K562 (cell line): ENCODE data around the gene WDR91. TPM values are rescaled to one million over a fixed set of nuclear protein-coding genes. Genes with fewer than 3 reads are reported as not detected.

Source experiments
- ATF3 ChIP-seq, 2 experiments: fragments of 450-650 bp in 1 of 2; sonication (generic) in 1 of 2; formaldehyde crosslinking in 1 of 2; IDR thresholded peaks in 1 of 2; conservative IDR thresholded peaks in 1 of 2; 2 replicates each; pipeline versions ENCODE4 v1.6.1 to v1.8.1; 2016 to 2023; ENCODE audit warnings: mild to moderate bottlenecking in 2 of 2, moderate library complexity in 2 of 2, inconsistent platforms in 1 of 2, missing genetic modification reagents in 1 of 2
- ATF4 ChIP-seq: fragments of 450-650 bp; formaldehyde crosslinking; IDR thresholded peaks from 2 replicates; pipeline ENCODE4 v1.4.0; 2022; ENCODE audit warnings: mild to moderate bottlenecking, moderate library complexity
- CBX1 ChIP-seq: sonication (generic); IDR thresholded peaks from 2 replicates; pipeline ENCODE4 v1.6.1; 2016; ENCODE audit warnings: antibody characterized with exemption, low read depth, mild to moderate bottlenecking
- CEBPG ChIP-seq, 3 experiments: fragments of 200-800 bp in 1 of 3; sonication (Bioruptor generic) in 1 of 3; sonication (generic) in 1 of 3; formaldehyde crosslinking in 1 of 3; IDR thresholded peaks in 2 of 3; conservative IDR thresholded peaks in 1 of 3; 2 replicates each; pipeline versions ENCODE4 v1.6.1 to v1.8.0; 2016 to 2022; ENCODE audit warnings: missing compliant biosample characterization in 2 of 3, missing genetic modification characterization in 2 of 3, mild to moderate bottlenecking in 1 of 3, missing genetic modification reagents in 1 of 3
- E2F5 ChIP-seq: sonication (generic); formaldehyde crosslinking; IDR thresholded peaks from 2 replicates; pipeline ENCODE4 v1.8.0; 2022; ENCODE audit warnings: mild to moderate bottlenecking, missing genetic modification reagents
- HBP1 ChIP-seq: fragments of 450-650 bp; formaldehyde crosslinking; IDR thresholded peaks from 2 replicates; pipeline ENCODE4 v1.4.0; 2022; ENCODE audit warnings: missing genetic modification characterization
- HOXB6 ChIP-seq: fragments of 250-450 bp; sonication (Bioruptor Pico); IDR thresholded peaks from 2 replicates; pipeline ENCODE4 v1.5.1; 2022; ENCODE audit warnings: mild to moderate bottlenecking, borderline replicate concordance
- KDM1A ChIP-seq, 2 experiments: fragments of 450-650 bp; IDR thresholded peaks; 2 replicates each; pipeline ENCODE4 v1.6.1; 2016; ENCODE audit warnings: mild to moderate bottlenecking in 2 of 2
- MTF1 ChIP-seq: fragments of 250-450 bp; sonication (Bioruptor Pico); IDR thresholded peaks from 2 replicates; pipeline ENCODE4 v1.9.0; 2021; ENCODE audit warnings: moderate library complexity, mild to moderate bottlenecking, inconsistent platforms, borderline replicate concordance
- PHB2 ChIP-seq: fragments of 450-650 bp; IDR thresholded peaks from 2 replicates; pipeline ENCODE4 v1.6.1; 2017; ENCODE audit warnings: low read depth
- RFX5 ChIP-seq: IDR thresholded peaks from 2 replicates; pipeline ENCODE4 v1.6.1; 2011; ENCODE audit warnings: low read depth, mild to moderate bottlenecking, improper control_type of control experiment, low read length
- SFPQ ChIP-seq: fragments of 200-400 bp; formaldehyde crosslinking; IDR thresholded peaks from 2 replicates; pipeline ENCODE4 v1.6.1; 2017; ENCODE audit warnings: mild to moderate bottlenecking, low read depth, low read length, moderate library complexity
- SMARCA5 ChIP-seq: fragments of 450-650 bp; IDR thresholded peaks from 2 replicates; pipeline ENCODE4 v1.6.1; 2016
- ZBTB17 ChIP-seq: fragments of 450-650 bp; formaldehyde crosslinking; IDR thresholded peaks from 2 replicates; pipeline ENCODE4 v1.4.0; 2020; ENCODE audit warnings: mild to moderate bottlenecking
- ZNF174 ChIP-seq: fragments of 250-450 bp; sonication (Bioruptor Pico); IDR thresholded peaks from 2 replicates; pipeline ENCODE4 v1.4.0; 2020; ENCODE audit warnings: mild to moderate bottlenecking
- ZNF232 ChIP-seq: sonication (generic); formaldehyde crosslinking; IDR thresholded peaks from 2 replicates; pipeline ENCODE4 v1.8.0; 2022; ENCODE audit warnings: mild to moderate bottlenecking, missing genetic modification reagents
- ZNF589 ChIP-seq: fragments of 200-800 bp; sonication (Bioruptor generic); IDR thresholded peaks from 2 replicates; pipeline ENCODE4 v1.6.1; 2016; ENCODE audit warnings: low read depth, missing genetic modification characterization, missing compliant biosample characterization
- ZNF740 ChIP-seq, 3 experiments: fragments of 200-800 bp in 1 of 3; sonication (Bioruptor generic) in 1 of 3; sonication (generic) in 1 of 3; formaldehyde crosslinking in 1 of 3; IDR thresholded peaks; 2 replicates each; pipeline versions ENCODE4 v1.6.1 to v1.8.0; 2016 to 2022; ENCODE audit warnings: mild to moderate bottlenecking in 2 of 3, missing compliant biosample characterization in 2 of 3, missing genetic modification characterization in 2 of 3, missing genetic modification reagents in 1 of 3
- ZNF79 ChIP-seq: fragments of 250-450 bp; sonication (Bioruptor Pico); IDR thresholded peaks from 2 replicates; pipeline ENCODE4 v1.4.0; 2020; ENCODE audit warnings: low read depth, mild to moderate bottlenecking, moderate library complexity
- polyA plus RNA-seq, 8 experiments: library from polyadenylated mRNA; depleted of rRNA in 4 of 8; stranded (reverse) in 5 of 8; unstranded in 3 of 8; fragments of >200 nt; fragmentation: Nextera tagmentation in 2 of 8; fragmentation: Illumina TruSeq in 1 of 8; extraction: Ambion mirVana in 2 of 8; extraction: Trizol in 1 of 8; gene quantifications; 2 replicates each; pipeline versions ENCODE4 v1.2.1 to v1.2.3, GENCODE V29; 2011 to 2014; ENCODE audit warnings: inconsistent platforms in 1 of 8, missing spikeins in 1 of 8
- total RNA-seq, 7 experiments: library from RNA; depleted of rRNA in 6 of 7; stranded (reverse); fragments of >200 nt in 6 of 7; fragmentation: Illumina TruSeq in 2 of 7; extraction: Trizol in 2 of 7; gene quantifications; 2 replicates each; pipeline versions ENCODE4 v1.2.1 to v1.2.3, GENCODE V29; 2011 to 2021; ENCODE audit warnings: low replicate concordance in 1 of 7

The WDR91 gene
- total and polyA plus RNA-seq, 9 of the 15 experiments (the other 6 are each of a cell fraction or from before 2014, with no cell fraction given) = 1.9 to 18.2 (median 9.8) TPM

- TF ChIP-seq ATF4 (no peak), ZNF79 (CRISPR knock-in tag) (no peak), E2F5 (CRISPR knock-in tag) (0 out of 2 replicates have a peak, but pooled peaks have one; percentile 49), PHB2 (no peak), ATF3 (IDR thresholded peaks at IDR 0.05) (no peak), ATF3 (CRISPR knock-in tag; conservative IDR thresholded peaks at IDR 0.05) (no peak), ZNF232 (CRISPR knock-in tag) (no peak), HOXB6 (CRISPR knock-in tag) (no peak), ZNF740 (CRISPR knock-in tag; IDR thresholded peaks at IDR 0.05) (no peak), ZNF740 (tag; IDR thresholded peaks at IDR 0.05) (peak in 1 of 2 experiments; percentile 6; a peak in 1 of 4 replicates), ZNF174 (CRISPR knock-in tag) (no peak), HBP1 (CRISPR knock-in tag) (no peak), ZNF589 (CRISPR knock-in tag) (no peak), SFPQ (no peak), KDM1A (IDR thresholded peaks at IDR 0.05) (no peak), MTF1 (CRISPR knock-in tag) (no peak), SMARCA5 (no peak), CBX1 (peak; percentile 53; the same call in 1 of the 2 replicates), ZBTB17 (CRISPR knock-in tag) (no peak), RFX5 (no peak), CEBPG (CRISPR knock-in tag; IDR thresholded peaks at IDR 0.05) (0 out of 2 replicates have a peak, but pooled peaks have one; percentile 8), CEBPG (tag; conservative IDR thresholded peaks at IDR 0.05 in 1 of 2, IDR thresholded peaks at IDR 0.05 in 1 of 2) (no peak)
These were observed 42.7 kb downstream of the WDR91 start (continued) for GRCh38 chr7:135168489-135169140.
